Measurements from ENCODE around the gene LRRC47.
"Not testable (repeated sequence)": the region's sequence is repeated elsewhere in the genome, so short reads cannot be mapped to it uniquely, and the experiment has no call there.

The LRRC47 gene

DNA sequence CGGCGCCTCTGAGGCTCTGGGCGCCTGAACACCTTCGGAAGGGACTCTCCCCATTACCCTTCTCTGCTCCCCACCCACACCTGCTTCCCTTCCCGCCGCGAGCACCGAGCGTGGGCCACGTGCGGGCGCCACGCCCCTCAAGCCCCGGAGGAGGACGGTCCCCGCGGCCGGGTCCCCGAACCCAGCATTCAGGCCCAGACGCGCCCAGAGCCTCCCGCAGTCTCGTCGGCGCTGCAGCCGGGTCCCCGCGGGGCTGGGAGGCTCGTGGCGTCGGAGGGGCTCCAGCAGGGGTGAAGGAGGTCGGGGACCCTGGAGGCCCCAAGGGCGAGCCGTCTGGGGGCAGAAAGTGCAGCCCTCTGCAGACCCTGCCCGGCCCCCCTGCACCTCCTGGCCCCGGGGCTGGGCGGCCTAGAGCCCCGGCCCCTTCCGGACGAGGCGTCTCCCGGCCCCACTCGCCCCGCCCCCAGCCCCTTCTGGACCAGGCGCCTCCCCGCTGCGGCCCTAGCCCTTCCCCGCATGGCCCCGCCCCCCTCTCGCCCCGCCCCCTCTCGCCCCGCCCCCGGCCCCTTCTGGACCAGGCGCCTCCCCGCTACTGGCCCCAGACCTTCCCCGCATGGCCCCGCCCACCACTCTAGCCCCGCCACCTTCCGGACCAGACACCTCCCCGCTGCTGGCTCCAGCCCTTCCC is 24.1 kb downstream of the LRRC47 start:
- DNase-seq (ENCODE audit: low read depth in 2 of 2), result peak; percentile 83 to 88

DNA sequence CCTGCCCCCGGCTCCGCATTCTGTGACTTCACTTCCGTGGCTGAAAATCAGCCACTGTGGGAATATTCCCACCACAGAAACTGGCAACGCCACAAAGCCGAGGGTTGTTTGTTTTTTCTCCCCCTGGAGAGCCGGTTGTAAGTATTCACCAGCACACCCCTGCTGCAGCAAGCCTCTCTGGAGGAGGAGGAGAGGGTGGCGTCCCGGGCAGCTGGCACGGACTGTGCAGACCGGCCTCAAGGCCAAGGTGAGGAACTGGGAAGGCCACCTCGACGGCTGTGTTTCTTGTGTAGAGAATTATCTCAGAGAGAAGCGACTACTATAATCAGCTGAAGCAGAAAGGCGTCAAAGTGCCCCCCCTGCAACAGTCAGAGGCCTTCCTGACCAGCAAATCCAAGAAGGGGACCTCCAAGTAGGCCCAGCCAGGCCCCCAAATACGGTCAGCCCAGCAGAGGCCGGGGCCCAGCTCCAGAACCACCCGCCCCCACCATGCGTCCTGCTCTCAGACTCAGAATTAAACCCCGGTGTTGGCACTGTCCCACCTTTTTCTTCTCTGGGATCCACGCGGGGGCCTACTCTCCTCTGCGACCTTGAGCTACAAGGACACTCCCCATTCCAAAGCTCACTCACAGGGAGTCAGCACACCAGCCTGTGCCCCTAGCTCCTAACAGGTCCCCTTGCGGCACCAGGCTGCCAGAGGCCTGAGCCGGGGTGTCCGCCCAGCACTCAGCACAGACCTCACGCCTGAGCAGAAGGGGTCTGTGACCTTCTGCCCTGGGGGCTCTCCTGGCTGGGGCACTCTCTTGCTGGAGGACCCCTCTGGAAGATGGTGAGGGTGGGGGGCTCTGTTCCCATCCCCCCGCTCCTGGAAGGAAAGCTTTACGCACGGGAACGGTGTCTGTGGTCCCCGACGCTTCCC is 24.9 kb downstream of the LRRC47 start:
- DNase-seq (ENCODE audit: low read depth in 2 of 2), result no peak

DNA sequence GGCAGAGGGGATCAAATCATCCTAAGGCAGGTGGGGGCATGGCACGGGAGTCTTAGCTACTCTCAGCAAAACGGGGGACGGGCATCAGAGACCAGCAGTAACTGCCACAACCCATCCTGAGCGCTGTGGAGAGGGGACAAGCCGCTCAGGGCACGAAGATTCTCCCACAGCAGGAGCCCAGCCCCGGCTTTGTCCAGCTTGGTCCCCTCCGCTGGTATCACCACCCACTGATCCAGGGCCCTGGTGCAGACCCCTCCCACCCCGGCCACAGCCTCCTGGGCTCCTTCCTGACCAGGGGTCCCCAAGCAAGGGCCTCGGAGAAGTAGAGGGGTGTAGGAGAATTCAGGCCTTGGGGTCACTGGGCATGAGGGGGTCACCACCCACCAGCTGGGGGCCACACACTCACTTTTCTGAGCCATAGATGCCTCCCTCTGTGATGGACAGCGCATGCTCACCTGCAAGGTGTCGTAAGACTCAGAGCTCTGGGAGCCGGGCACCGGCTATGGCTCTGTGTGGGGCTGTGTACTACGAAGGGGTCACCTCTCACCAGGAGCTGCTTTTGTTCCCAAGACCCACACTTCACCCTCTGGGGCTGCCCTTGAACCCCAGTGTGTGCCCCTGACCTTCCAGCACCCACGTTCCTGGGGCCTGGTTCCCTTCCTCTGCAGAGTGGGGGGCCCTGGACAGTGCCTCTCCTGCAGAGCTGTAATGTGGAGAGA is 26.1 kb downstream of the LRRC47 start:
- DNase-seq (ENCODE audit: low read depth in 2 of 2), result no peak

DNA sequence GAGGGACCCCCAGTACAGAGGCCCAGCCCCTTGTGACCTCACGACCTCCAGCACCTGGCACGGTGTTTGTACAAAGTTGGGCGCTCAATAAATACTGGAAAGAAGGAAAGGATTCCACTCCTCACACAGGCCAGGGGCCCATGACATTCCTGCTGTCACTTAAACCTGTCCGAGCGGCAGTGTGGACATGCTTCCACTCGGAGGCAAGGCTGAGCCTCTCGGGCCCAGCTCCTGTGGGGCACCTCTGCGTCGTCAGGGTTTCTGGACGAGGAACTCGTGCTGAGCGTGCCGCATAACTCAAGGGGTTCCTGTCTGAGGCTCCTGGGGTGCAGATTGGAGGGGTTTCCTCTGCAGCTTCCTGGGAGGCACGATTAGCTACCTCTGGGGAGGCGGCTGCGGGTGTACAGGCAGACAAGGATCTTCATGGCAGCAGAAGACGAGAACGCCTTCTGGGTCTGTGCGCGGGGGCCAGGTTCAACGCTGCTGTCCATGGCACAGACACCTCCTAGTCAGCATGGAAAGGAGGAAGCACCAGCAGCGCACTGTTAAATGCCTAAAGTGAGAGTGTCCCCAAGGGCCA is 27.4 kb downstream of the LRRC47 start:
- no peak for DNase-seq (ENCODE audit: low read depth in 2 of 2)

DNA sequence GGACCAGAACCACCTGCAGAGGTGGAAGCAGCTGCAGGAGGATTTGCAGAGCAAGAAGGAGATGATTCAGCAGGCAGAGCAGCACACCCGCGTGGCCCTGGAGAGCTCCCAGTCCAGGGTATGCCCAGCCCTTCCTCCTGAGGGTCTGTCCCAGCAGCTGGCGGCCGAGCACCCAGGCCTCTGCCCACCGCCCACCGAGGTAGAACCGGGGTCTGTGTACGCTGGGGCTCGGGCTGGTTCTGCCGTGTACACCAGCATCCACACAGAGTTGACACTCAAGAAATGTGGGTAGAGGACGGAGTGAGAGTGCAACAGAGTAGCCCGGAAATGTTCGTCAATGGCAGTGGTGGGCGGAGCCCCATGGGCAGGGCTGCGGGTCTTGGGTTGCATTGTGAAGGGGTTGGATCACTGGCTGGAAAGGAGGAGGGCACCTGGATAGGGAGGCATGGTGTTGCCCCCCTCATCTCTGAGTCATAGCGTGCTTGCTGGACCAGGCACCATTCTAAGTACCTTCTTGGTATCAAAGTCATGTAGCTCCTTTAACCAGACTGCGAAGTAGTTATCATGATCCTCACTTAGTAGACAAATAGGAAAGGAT is 28.9 kb downstream of the LRRC47 start:
- no peak for DNase-seq (ENCODE audit: low read depth in 2 of 2)

DNA sequence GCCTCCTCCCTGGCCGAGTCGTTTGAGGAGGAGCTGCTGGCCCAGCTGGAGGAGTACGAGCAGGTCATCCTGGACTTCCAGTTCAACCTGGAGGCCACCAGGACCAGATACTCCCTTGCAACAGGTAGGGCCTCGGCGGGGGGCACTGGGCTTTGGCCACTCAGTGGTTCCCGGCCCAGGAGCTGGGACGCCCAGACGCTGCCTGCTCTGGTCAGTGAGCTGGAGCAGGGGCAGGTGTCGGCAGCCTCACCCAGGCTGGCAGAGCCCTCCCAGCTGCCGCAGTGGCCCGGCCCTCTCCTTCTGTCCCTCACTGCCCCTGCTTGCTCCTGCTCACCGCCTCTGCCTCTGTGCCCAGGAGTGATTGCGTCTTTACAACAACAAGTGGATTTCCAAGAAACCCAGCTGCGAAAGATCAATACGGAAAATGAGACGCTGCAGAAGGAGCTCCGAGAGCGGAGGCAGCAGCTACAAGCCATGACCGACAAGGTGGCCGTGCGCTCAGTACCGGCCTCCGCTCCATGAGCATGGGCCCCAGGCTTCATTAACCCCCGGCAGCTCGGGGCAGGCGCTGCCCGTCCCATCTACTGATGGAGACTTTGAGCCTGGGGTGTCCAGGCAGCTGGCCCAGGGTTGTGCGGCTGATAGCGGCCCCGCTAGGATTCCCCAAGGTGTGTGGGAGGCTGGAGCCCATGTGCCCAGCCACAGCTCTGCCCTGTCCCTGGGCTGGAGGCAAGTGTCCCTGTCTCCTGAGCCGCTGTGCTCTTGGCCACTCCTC is 32.8 kb downstream of the LRRC47 start:
- DNase-seq (ENCODE audit: low read depth in 2 of 2), result no peak

GRCh38 chr1:3762873-3763228 is 33.4 kb downstream of the LRRC47 start:
- DNase-seq (ENCODE audit: low read depth in 2 of 2), result no peak

- DNase-seq (ENCODE audit: low read depth in 2 of 2), result no peak
Observed at GRCh38 chr1:3762151-3762872, 34.0 kb downstream of the LRRC47 start.

GRCh38 chr1:3761296-3762010 is 34.8 kb downstream of the LRRC47 start:
- no peak for DNase-seq (ENCODE audit: low read depth in 2 of 2)

DNA sequence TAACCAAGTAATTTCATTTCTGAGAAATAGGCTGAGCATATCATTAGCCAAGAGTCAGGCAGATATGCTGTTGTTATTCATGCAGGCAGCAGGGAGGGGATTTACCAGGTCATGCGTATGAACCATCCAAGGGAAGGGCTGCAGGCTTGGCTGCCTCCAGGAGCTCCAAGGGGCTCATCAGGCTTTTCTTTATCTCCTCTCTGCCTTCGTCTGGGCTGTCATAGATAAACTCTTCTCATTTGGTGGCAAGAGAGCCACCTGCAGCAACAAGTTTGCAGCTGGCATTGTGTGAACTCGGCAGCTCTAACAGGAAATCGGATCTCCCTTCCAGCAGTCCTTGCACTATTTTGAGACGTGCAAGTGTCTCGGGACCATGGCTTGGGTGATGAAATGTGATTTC is 36.5 kb downstream of the LRRC47 start:
- no peak for DNase-seq (ENCODE audit: low read depth in 2 of 2)

GRCh38 chr1:3759164-3759563 is 37.1 kb downstream of the LRRC47 start:
- DNase-seq (ENCODE audit: low read depth in 2 of 2), result no peak

DNA sequence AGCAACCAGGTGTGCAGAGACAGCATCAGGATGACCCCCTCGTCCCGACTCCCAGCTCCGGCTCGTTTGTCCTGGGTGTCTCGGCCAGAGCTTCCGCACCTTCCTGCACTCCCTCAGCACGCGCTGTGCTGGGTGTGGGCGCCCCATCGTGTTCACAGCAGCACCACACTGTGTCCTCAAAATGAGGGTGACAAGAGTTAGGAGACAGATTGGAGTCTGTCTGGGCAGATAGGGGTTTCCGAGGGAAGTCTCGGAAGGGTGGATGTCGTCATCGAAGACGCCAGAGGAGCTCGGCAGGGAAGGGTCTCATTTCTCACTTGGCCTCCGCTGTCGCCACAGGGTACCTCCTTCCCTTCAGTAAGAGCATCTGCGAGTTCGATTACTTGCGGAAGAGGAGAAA is 39.9 kb downstream of the LRRC47 start:
- no peak for DNase-seq (ENCODE audit: low read depth in 2 of 2)

DNA sequence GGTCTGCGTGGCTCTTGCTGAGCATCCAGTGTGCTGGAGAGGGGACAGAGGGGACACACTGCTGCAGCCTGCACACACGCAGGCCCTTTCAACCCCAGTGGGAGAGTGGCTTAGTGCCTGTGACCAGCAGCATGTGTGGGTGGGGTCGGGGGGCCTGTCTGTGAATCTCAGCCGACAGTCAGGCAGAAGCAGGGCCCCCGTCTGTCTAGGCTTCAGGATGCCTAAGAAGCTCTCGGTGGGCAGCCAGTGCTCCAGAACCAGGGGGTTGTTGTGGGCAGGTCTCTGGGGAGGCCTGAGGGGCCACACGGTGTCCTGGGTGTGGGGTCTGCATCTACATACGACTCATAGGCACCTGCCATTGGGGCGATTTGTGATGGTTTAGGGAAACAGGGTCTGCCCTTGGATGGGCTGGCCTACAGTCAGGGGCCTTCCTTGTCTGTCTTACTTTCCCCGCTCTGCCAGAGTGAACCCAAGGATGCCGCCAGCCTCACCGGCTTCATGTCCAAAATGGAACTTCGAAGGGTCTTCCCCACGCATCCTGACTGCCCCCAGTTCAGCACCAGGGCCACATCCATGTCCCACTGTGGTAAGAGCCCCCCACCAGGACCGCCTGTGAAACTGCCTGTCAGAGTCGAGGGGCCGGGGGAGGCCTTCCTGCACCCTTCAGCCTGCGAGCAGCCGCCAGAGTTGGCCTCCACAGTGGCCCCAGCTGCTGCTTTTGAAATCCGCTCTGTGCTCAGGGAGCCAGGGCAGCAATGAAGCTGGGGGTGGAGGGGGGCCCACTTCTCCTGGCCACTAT is 42.4 kb downstream of the LRRC47 start:
- DNase-seq (ENCODE audit: low read depth in 2 of 2), result no peak

DNA sequence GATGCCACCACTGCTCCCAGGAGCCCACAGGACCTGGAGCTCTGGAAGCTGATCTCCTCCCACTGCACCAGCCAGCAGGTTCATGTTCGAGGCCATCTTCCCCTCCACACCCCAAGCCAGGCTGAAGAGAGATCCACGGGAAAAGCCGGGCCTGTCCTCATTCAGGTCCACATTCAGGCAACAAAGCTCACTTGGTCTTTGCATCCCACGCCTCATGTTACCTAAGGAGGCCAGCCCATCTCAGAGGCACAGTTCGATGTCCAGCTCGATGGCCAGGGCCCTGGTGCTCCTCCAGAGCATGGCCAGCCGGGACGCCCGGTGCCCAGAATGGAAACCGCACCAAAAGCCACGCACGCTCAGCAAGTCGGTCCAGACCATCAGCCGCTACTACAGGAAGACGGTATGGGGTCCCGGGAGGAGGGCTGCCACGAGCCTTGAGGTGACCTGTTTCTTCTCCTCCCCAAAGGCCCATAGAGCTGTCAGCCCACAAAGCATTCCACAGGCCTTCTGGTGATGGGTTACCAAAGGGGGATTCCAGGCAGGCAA is 43.8 kb downstream of the LRRC47 start, which contains the start of gene CCDC27:
Gene CCDC27 (plus strand): TSS at position 51 of the 546 bp plus-strand sequence. CDS start 32 bp downstream, at position 83.
- DNase-seq (ENCODE audit: low read depth in 2 of 2), result no peak

DNA sequence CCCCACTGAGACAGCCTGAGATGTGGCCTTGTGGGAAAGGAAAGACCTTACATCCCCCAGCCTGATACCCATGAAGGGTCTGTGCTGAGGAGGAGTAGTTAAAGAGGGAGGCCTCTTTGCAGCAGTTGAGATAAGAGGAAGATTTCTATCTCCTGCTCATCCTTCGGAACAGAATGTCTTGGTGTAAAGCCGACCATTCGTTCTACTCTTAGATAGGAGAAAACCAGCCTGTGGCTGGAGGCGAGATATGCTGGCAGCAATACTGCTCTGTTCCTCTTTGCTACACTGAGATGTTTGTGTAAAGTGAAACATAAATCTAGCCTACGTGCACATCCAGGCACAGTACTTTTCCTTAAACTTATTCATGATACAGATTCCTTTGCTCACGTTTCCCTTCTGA is 45.6 kb downstream of the LRRC47 start:
- DNase-seq (ENCODE audit: low read depth in 2 of 2), result no peak

- no peak for DNase-seq (ENCODE audit: low read depth in 2 of 2)
Observed at GRCh38 chr1:3749512-3749911, 46.8 kb downstream of the LRRC47 start.

- not testable (repeated sequence) for DNase-seq (ENCODE audit: low read depth in 2 of 2)
Observed at GRCh38 chr1:3748316-3748900, 47.9 kb downstream of the LRRC47 start.

DNA sequence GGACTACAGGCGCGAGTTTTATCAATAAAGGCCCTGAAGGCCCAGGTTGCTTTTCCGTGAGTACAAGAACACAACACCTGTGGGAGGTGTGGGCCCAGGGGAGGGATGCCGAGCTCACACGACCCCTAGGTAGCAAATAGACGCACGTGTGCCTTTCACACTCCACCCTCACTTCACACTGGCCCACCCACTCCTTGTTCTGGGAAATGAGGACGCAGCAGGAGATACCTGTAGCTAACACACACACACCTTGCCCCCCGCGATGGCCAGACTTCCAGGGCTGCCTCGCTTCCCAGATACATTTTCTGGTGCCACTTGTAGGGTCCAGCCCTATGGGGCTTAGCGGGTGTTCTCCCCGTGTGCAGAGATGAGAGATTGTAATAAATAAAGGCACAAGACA is 48.4 kb downstream of the LRRC47 start:
- DNase-seq (ENCODE audit: low read depth in 2 of 2), result no peak
